GM04504 (cell line): Measurements from ENCODE around the gene ACO2.
"Not testable (repeated sequence)": the region's sequence is repeated elsewhere in the genome, so short reads cannot be mapped to it uniquely, and the experiment has no call there.

ENCODE experiments used
- DNase-seq: peaks from one replicate; pipeline ENCODE4 v3.0.0-alpha.2; 2012; ENCODE audit warnings: low read depth

Gene ACO2

GRCh38 chr22:41468381-41469217 is at the start of gene ACO2, which contains the start of gene PHF5A:
Gene ACO2, plus strand, starts transcription at chr22:41469117. Its CDS starts 30 bp downstream, at chr22:41469147.
Gene PHF5A, minus strand, starts transcription at chr22:41468692. Its CDS starts 39 bp downstream, at chr22:41468653.
- peak; percentile 96 for DNase-seq

DNA sequence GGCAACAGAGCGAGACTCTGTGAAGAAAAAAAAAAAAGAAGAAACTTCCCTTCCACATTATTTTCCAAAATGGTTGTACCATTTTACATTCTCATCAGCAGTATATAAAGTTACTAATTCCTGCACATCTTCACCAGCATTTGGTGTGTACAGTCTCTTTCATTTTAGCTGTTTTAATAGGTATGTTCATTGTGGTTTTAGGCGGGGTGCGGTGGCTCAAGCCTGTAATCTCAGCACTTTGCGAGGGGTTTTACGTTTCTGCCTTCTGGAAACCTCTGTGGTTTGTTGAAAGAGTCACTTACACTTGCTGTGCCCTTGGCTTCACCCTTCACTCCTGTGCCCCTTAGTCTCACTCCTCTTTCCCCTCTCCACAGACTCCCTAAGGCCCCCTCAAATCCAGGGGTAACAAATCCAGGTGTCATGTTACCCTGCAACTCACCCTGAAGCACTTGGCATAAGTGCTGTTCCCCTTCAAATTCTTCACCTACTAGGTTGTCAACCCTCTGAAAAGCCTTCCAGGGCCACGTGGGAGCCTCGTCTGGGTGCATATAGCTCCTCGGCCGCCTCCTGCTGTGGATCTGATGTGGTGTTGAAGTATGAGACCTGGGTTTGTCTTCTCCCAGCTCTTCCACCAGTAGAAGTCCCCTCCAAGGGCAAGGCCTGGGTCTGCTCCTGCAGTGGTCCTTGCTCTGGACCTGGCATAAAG is 43.1 kb upstream of the ACO2 start:
- no peak for DNase-seq

GRCh38 chr22:41429232-41429950 is 39.5 kb upstream of the ACO2 start:
- no peak for DNase-seq

DNA sequence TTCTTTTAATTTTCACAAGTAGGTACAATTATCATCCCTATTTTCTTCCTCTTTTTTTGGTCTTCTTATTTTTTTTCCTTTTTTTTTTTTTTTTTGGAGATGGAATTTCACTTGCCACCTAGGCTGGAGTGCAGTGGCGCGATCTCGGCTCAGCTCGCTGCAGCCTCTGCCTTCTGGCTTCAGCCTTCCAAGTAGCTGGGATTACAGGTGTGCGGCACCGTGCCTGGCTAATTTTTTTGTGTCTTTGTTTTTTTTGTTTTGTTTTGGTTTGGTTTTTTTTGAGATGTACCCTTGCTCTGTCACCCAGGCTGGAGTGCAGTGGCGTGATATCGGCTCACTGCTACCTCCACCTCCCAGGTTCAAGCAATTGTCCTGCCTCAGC is 39.0 kb upstream of the ACO2 start:
- DNase-seq: no peak

DNA sequence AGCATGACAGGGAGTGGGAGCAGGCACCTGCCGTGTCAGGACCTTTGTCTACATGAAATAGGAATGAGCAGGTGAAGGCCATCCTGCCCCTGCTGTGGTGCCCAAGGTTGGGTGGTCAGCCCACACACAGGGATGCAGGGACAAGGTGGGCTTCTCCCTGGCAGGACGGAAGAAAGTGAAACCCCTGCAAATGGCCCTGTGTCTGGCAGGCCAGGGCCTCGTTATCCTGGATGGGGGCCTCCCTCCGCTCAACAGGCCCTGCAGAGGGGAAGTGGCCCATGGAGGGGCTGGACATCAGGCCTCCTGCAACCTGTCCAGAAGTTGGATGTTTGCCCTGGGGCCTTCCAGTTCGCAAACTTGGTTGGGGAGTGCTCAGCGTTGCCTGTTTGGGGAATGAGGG is 37.3 kb upstream of the ACO2 start:
- no peak for DNase-seq

- DNase-seq: not testable (repeated sequence)
These were observed 35.4 kb upstream of the ACO2 start for GRCh38 chr22:41433480-41433879.

- not testable (repeated sequence) for DNase-seq
These were observed 34.4 kb upstream of the ACO2 start for GRCh38 chr22:41434361-41435003.

- no peak for DNase-seq
These were observed 33.4 kb upstream of the ACO2 start for GRCh38 chr22:41435560-41435959.

DNA sequence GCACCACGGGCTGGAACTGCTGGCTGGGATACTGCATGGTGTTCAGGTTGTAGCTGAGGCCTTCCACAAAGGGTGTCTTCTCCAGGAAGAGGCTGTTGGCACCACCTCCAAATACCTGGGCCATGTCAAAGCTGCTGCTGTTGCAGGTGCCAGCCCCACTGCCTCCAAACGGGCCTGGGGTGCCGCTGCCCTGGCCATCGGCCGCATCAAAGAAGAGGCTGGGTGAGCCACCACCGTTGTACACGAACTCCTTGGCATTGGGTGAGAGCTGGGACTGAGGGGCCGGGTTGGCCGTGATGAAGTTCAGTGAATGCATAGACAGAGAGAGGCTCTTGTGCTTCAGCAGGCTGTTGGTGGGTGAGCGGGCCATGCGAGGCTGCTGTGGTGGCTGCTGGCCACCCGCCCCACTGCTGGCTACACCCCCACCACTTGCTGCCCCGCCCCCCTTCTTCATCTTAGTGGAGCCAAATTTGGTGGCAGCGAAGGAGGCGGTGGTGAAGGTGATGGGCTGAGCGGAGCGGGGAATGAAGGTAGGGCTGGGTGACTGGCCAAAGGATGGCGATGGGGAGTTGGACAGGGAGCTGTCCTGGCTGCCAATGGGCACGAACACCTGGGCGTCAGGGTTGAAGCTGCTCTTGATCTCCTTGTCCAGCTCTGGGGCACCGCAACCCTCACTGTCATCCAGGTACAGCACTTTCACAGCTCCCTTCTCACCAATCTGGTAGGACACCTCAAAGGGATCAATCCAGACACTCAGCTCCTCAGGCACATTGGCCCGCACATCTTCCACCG is 32.4 kb upstream of the ACO2 start:
- no peak for DNase-seq

- DNase-seq: no peak
These were observed 31.7 kb upstream of the ACO2 start for GRCh38 chr22:41437198-41437597.

DNA sequence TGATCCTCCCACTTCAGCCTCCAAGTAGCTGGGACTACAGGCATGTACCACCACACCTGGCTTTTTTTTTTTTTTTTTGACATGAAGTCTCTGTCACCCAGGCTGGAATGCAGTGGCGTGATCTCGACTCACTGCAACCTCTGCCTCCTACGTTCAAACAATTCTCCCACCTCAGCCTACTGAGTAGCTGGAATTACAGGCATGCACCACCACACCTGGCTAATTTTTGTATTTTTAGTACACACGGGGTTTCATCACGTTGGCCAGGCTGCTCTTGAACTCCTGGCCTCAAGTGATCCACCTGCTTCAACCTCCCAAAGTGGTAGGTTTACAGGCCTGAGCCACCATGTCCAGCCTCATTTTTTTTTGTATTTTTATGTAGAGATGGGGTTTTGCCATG is 28.4 kb upstream of the ACO2 start:
- not testable (repeated sequence) for DNase-seq

DNA sequence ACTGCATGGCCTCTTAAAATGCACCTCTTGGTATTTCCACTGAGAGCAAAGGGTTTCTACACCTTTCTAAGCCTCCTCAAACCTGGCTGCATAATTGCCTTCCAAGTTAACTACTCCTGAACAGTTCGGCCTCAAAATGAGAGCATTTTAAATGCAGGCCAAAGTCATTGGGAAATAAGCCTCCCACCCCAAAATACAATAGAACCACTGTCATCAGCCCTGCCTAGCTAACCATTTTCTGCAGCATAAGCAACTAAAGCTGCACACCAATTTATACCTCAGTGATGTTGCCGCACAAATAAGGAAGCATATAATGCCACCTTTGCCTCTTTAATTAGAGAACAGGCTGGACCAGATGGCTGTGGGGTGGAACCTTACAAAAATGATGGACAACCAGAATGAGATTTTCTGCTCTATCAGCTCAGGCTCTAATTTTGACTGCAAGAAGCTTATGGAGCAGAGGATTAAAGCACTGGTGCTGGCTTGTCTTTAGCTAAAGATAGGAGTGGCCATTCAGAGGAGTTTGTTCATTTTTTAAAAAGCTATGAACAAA is 26.6 kb upstream of the ACO2 start:
- DNase-seq: no peak

- peak; percentile 87 for DNase-seq
These were observed 24.4 kb upstream of the ACO2 start for GRCh38 chr22:41444360-41445128.

DNA sequence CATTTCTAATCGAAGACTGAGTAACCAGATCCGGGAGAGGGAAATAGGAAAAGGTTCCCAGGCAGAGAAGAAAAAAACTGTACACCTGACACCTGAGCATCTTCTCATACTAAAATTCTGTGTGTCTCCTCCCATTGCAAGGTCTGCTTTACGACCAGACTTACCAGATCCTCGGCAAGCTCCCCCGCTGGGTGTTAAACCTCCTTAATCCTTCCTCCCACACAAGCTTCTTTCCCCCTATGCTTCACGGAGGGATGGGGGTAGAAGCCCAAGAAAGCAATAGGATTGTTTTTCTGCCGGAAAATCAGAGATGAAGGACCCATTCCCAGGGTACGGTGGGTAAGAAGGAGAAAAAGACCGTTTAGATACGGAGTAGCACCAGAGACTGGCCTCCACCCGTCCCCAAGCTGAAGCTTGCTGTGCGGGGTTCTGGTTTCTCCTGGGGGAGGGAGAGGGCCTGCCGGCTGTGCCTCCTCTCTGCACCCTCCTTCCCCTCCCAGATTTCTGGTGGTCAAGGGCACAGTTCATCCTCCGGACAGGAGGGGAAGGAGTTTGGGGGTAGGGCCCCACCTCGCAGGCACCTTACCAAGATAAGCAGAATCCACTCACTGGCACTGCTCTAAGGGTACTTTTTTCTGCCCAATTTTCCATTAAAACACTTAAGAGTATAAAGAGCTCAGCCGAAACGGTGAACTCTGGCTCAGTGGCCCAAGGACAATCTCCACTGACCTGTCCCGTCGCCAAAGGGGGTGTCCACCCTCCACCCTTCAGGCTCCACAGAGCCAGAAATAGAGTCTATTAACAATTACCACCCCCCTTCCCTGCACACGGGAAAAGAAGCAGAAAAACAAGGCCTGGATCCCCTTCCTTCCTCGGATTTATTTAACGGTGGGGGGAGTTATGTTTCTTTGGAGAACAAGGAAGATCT is 23.5 kb upstream of the ACO2 start:
- DNase-seq: no peak

DNA sequence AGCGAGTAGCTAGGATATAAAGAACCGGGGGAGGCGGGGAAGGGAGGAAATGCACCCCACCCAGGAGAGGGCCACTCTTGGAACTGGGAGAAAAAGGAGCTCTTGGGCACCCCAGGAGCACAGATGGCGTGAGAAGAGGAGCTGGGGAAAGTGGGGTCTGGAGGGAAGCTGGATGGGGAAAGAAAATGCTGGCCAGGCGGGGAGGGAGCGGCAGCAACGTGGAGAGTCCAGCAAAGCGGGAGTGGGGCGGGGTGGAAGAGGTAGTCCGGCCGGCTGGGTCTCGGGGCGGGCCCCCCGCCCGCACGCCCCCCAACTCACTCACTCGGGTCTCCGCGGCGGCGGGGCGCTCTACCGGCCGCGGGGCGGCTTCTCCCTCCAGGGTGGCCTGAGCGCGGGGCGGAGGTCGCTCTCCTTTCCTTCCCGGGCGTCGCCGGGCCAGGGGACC is 22.8 kb upstream of the ACO2 start:
- DNase-seq: no peak

DNA sequence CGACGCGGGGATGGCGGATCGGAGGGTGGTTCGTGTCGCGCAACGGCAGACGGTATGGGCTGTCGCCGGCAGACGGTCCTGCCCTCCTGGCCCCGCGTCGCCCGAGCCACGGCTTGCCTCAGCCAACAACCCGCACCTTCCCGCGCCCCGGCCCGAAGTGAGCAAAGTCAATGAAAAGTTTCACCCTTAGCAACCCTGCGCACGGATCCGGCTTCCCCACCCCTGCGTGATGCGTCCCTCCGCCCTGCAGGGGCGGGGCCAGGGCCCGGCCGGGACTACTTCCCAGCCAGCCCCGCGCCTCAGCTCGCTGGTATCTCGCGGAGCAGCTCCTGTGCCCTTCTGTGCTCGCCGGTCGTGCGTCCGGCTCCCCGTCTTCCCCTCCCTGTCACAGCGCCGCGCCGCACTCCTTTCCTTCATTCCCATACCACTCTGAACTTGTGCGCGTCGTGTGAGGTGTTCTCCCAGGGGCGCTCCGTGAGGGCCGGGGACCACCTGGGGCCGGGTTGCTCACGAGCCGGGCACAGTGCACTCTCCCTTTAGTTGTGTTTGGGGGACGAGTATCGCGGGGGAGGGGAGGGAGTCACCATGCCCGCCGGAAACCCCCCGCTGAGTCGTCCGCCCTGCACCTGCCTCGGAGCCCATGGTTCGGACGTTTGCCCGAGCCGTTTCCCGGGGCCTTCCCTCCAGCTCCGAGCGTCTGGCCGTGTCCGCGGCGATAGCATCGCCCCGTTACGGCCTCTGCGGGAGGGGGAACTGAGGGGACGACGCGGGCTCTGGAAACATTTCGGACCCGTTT is 22.1 kb upstream of the ACO2 start, which contains the start of gene TOB2:
Gene TOB2, minus strand, starts transcription at position 163 of the 796 bp plus-strand sequence. CDS start 9,456 bp downstream, outside the sequence.
- peak; percentile 87 for DNase-seq

- DNase-seq: no peak
These were observed 21.3 kb upstream of the ACO2 start for GRCh38 chr22:41447435-41448188.
